Activated CD4-positive, alpha-beta T cell treated with anti-CD3 and anti-CD28 coated beads for 1 hour (primary cell): ENCODE measurements around the gene CCBE1.

Experiments
- DNase-seq: peaks from one replicate; pipeline ENCODE4 v3.0.0-alpha.2; 2020

CCBE1 gene

GRCh38 chr18:59610546-59611140 lies 86.6 kb downstream of the CCBE1 start:
- no peak for DNase-seq

- DNase-seq = no peak
Measured at GRCh38 chr18:59609654-59610053, 87.6 kb downstream of the CCBE1 start.

GRCh38 chr18:59607471-59607870 lies 89.8 kb downstream of the CCBE1 start:
- no peak for DNase-seq

GRCh38 chr18:59607078-59607379 lies 90.2 kb downstream of the CCBE1 start:
- DNase-seq = no peak

GRCh38 chr18:59606193-59607077 lies 90.8 kb downstream of the CCBE1 start:
- DNase-seq = no peak

- no peak for DNase-seq
Measured at GRCh38 chr18:59605633-59606192, 91.5 kb downstream of the CCBE1 start.

GRCh38 chr18:59604877-59605276 lies 92.3 kb downstream of the CCBE1 start:
- no peak for DNase-seq

GRCh38 chr18:59597049-59597448 lies 100.2 kb downstream of the CCBE1 start:
- no peak for DNase-seq

GRCh38 chr18:59593291-59593717 lies 103.9 kb downstream of the CCBE1 start:
- no peak for DNase-seq

GRCh38 chr18:59592624-59593023 lies 104.6 kb downstream of the CCBE1 start:
- no peak for DNase-seq

GRCh38 chr18:59582395-59582794 lies 114.8 kb downstream of the CCBE1 start:
- DNase-seq = no peak

GRCh38 chr18:59579509-59579908 lies 117.7 kb downstream of the CCBE1 start:
- no peak for DNase-seq

GRCh38 chr18:59577386-59577655 lies 119.9 kb downstream of the CCBE1 start:
- no peak for DNase-seq

- DNase-seq = no peak
Measured at GRCh38 chr18:59576541-59577385, 120.5 kb downstream of the CCBE1 start.

- DNase-seq = no peak
Measured at GRCh38 chr18:59575995-59576394, 121.2 kb downstream of the CCBE1 start.

- no peak for DNase-seq
Measured at GRCh38 chr18:59573962-59574361, 123.3 kb downstream of the CCBE1 start.

GRCh38 chr18:59571902-59572301 lies 125.3 kb downstream of the CCBE1 start:
- no peak for DNase-seq

GRCh38 chr18:59570796-59571195 lies 126.4 kb downstream of the CCBE1 start:
- DNase-seq = no peak

GRCh38 chr18:59570101-59570775 lies 127.0 kb downstream of the CCBE1 start:
- no peak for DNase-seq

- no peak for DNase-seq
Measured at GRCh38 chr18:59569390-59569791, 127.8 kb downstream of the CCBE1 start.

- DNase-seq = no peak
Measured at GRCh38 chr18:59567431-59567830, 129.8 kb downstream of the CCBE1 start.

GRCh38 chr18:59566533-59566971 lies 130.7 kb downstream of the CCBE1 start:
- no peak for DNase-seq

GRCh38 chr18:59565957-59566356 lies 131.3 kb downstream of the CCBE1 start:
- no peak for DNase-seq
